CD4-positive, alpha-beta T cell treated with Interferon gamma for 1 hour (primary cell): ENCODE results near the gene CTAGE6.
"Not testable (repeated sequence)": the region's sequence is repeated elsewhere in the genome, so short reads cannot be mapped to it uniquely, and the experiment has no call there.

Experiments used
- DNase-seq: peaks from one replicate; pipeline ENCODE4 v3.0.0-alpha.2; 2020

CTAGE6 gene

GRCh38 chr7:143757596-143757995 is at the start of gene CTAGE6:
Gene CTAGE6, minus strand, starts transcription at chr7:143757696. Its CDS starts 38 bp downstream, at chr7:143757658.
- not testable (repeated sequence) for DNase-seq

- not testable (repeated sequence) for DNase-seq
These were observed 49.2 kb upstream of the CTAGE6 start for GRCh38 chr7:143806664-143807071.

GRCh38 chr7:143797896-143798290 is 40.4 kb upstream of the CTAGE6 start:
- DNase-seq: not testable (repeated sequence)

GRCh38 chr7:143797119-143797895 is 39.8 kb upstream of the CTAGE6 start:
- DNase-seq: not testable (repeated sequence)

GRCh38 chr7:143795653-143796052 is 38.2 kb upstream of the CTAGE6 start:
- not testable (repeated sequence) for DNase-seq

- DNase-seq: not testable (repeated sequence)
These were observed 35.1 kb upstream of the CTAGE6 start for GRCh38 chr7:143792633-143793032.

- not testable (repeated sequence) for DNase-seq
These were observed 28.1 kb upstream of the CTAGE6 start for GRCh38 chr7:143785415-143786182.

GRCh38 chr7:143779591-143779990 is 22.1 kb upstream of the CTAGE6 start:
- DNase-seq: not testable (repeated sequence)

GRCh38 chr7:143772738-143773468 is 15.4 kb upstream of the CTAGE6 start:
- not testable (repeated sequence) for DNase-seq

GRCh38 chr7:143767531-143767930 is 10.0 kb upstream of the CTAGE6 start:
- not testable (repeated sequence) for DNase-seq

- not testable (repeated sequence) for DNase-seq
These were observed 8.2 kb upstream of the CTAGE6 start for GRCh38 chr7:143765678-143766077.

GRCh38 chr7:143763065-143763464 is 5.6 kb upstream of the CTAGE6 start:
- DNase-seq: not testable (repeated sequence)

GRCh38 chr7:143745340-143745739 is 12.2 kb downstream of the CTAGE6 start:
- not testable (repeated sequence) for DNase-seq

GRCh38 chr7:143737037-143737819 is 20.3 kb downstream of the CTAGE6 start:
- DNase-seq: not testable (repeated sequence)

- DNase-seq: no peak
These were observed 21.5 kb downstream of the CTAGE6 start for GRCh38 chr7:143735962-143736361.

GRCh38 chr7:143733876-143734275 is 23.6 kb downstream of the CTAGE6 start:
- no peak for DNase-seq

GRCh38 chr7:143728333-143728862 is 29.1 kb downstream of the CTAGE6 start:
- no peak for DNase-seq

- not testable (repeated sequence) for DNase-seq
These were observed 29.9 kb downstream of the CTAGE6 start for GRCh38 chr7:143727561-143727960.

- not testable (repeated sequence) for DNase-seq
These were observed 31.4 kb downstream of the CTAGE6 start for GRCh38 chr7:143726143-143726542.

- DNase-seq: not testable (repeated sequence)
These were observed 37.2 kb downstream of the CTAGE6 start for GRCh38 chr7:143720335-143720734.

GRCh38 chr7:143715543-143716193 is 41.8 kb downstream of the CTAGE6 start:
- not testable (repeated sequence) for DNase-seq
